Measurements from ENCODE around the gene MAL. TPM values are rescaled to one million over a fixed set of nuclear protein-coding genes. Genes with fewer than 3 reads are reported as not detected.

MAL gene
- polyA plus RNA-seq, 1 donor from 2014 or later, result not detected

GRCh38 chr2:95016616-95017015, 8.9 kb upstream of the MAL start:
- TF ChIP-seq REST (IDR thresholded peaks at IDR 0.05; ENCODE audit: borderline replicate concordance) (no peak), TAF1 (IDR thresholded peaks at IDR 0.05; ENCODE audit: low read depth) (no peak), EZH2 (IDR thresholded peaks at IDR 0.05; ENCODE audit: borderline replicate concordance, insufficient read depth, low read length, poor library complexity, severe bottlenecking) (no peak), CTCF (IDR thresholded peaks at IDR 0.05; ENCODE audit: poor library complexity, severe bottlenecking) (no peak), EP300 (conservative IDR thresholded peaks at IDR 0.05; ENCODE audit: poor library complexity, severe bottlenecking) (no peak), RAD21 (conservative IDR thresholded peaks at IDR 0.05) (no peak), MXI1 (conservative IDR thresholded peaks at IDR 0.05; ENCODE audit: poor library complexity, severe bottlenecking) (no peak), POLR2AphosphoS5 (IDR thresholded peaks at IDR 0.05) (no peak), SMC3 (conservative IDR thresholded peaks at IDR 0.05; ENCODE audit: poor library complexity) (no peak)
- peaks cover 3% of the 10 kb centered on the region for H3K9me3 ChIP-seq (ENCODE audit: low read length)
- H4K20me1 ChIP-seq (ENCODE audit: insufficient read depth), result no peaks in the 10 kb centered on the region
- no peak overlapping the region for H2AFZ ChIP-seq (ENCODE audit: low read depth, low read length)
- H3K27me3 ChIP-seq (ENCODE audit: insufficient read depth, low read depth, low read length), result no peaks in the 10 kb centered on the region
- H3K36me3 ChIP-seq (ENCODE audit: insufficient read depth, low read length), result no peaks in the 10 kb centered on the region
- H3K9ac ChIP-seq (ENCODE audit: low read length), result no peak overlapping the region
- no peaks in the 10 kb centered on the region for H3K79me2 ChIP-seq (replicated peaks; ENCODE audit: insufficient read depth, low read length)
- H3F3A ChIP-seq (ENCODE audit: insufficient read depth, low read length, poor library complexity, severe bottlenecking), result no peaks in the 10 kb centered on the region
- no peak overlapping the region for H3K27ac ChIP-seq (ENCODE audit: low read length)
- H3K4me3 ChIP-seq (ENCODE audit: low read length), result no peak overlapping the region
- no peak overlapping the region for H3K4me2 ChIP-seq (ENCODE audit: low read length)
- no peaks in the 10 kb centered on the region for H3K9me2 ChIP-seq (ENCODE audit: insufficient read depth, low read length)

- Histone ChIP-seq H3K27ac (ENCODE audit: low read length) (no peak overlapping the region), H3K4me2 (ENCODE audit: low read length) (no peak overlapping the region), H3K9me2 (ENCODE audit: insufficient read depth, low read length) (no peaks in the 10 kb centered on the region), H3K27me3 (ENCODE audit: insufficient read depth, low read depth, low read length) (no peaks in the 10 kb centered on the region), H3K9ac (ENCODE audit: low read length) (no peak overlapping the region), H3K9me3 (ENCODE audit: low read length) (peaks cover 3% of the 10 kb centered on the region), H3K36me3 (ENCODE audit: insufficient read depth, low read length) (no peaks in the 10 kb centered on the region), H3F3A (ENCODE audit: insufficient read depth, low read length, poor library complexity, severe bottlenecking) (no peaks in the 10 kb centered on the region), H2AFZ (ENCODE audit: low read depth, low read length) (no peak overlapping the region), H3K79me2 (replicated peaks; ENCODE audit: insufficient read depth, low read length) (no peaks in the 10 kb centered on the region), H4K20me1 (ENCODE audit: insufficient read depth) (no peaks in the 10 kb centered on the region), H3K4me3 (ENCODE audit: low read length) (no peak overlapping the region)
- TF ChIP-seq MXI1 (conservative IDR thresholded peaks at IDR 0.05; ENCODE audit: poor library complexity, severe bottlenecking), result no peak
- TF ChIP-seq CTCF (IDR thresholded peaks at IDR 0.05; ENCODE audit: poor library complexity, severe bottlenecking), result no peak
- no peak for TF ChIP-seq EZH2 (IDR thresholded peaks at IDR 0.05; ENCODE audit: borderline replicate concordance, insufficient read depth, low read length, poor library complexity, severe bottlenecking)
- no peak for TF ChIP-seq SMC3 (conservative IDR thresholded peaks at IDR 0.05; ENCODE audit: poor library complexity)
- no peak for TF ChIP-seq POLR2AphosphoS5 (IDR thresholded peaks at IDR 0.05)
- TF ChIP-seq EP300 (conservative IDR thresholded peaks at IDR 0.05; ENCODE audit: poor library complexity, severe bottlenecking), result no peak
- TF ChIP-seq TAF1 (IDR thresholded peaks at IDR 0.05; ENCODE audit: low read depth), result no peak
- TF ChIP-seq RAD21 (conservative IDR thresholded peaks at IDR 0.05), result no peak
- no peak for TF ChIP-seq REST (IDR thresholded peaks at IDR 0.05; ENCODE audit: borderline replicate concordance)
Observed at GRCh38 chr2:95017071-95017501, 8.4 kb upstream of the MAL start.

All from neural cell (in vitro differentiated cells).